ENCODE measurements around the gene SENP1. TPM values are rescaled to one million over a fixed set of nuclear protein-coding genes. Genes with fewer than 3 reads are reported as not detected.
A peak's percentile ranks its signal among the peaks of the same experiment; 100 is the strongest.

The SENP1 gene
- total RNA-seq, 4 donors from 2014 or later = 2.2 to 20.3 (median 10.5) TPM

- Histone ChIP-seq H3K36me3 (peaks cover 0 to 4% (median 0%) of the 10 kb centered on the region in 4 donors), H3K4me1 (peaks cover 6 to 17% (median 12%) of the 10 kb centered on the region in 4 donors), H3K9me3 (no peaks in the 10 kb centered on the region), H3K4me3 (no peak overlapping the region), H3K27me3 (no peaks in the 10 kb centered on the region), H3K27ac (no peak overlapping the region)
- DNase-seq = no peak
- 84 to 93% methylated on average over 3 to 4 of the region's 4 CpGs for WGBS, 2 donors (ENCODE audit: low coverage in 1 of 2)
- TF ChIP-seq POLR2A (IDR thresholded peaks at IDR 0.05) = no peak
- TF ChIP-seq POLR2AphosphoS5 (IDR thresholded peaks at IDR 0.05) = no peak
- no peak for TF ChIP-seq EP300 (IDR thresholded peaks at IDR 0.05; ENCODE audit: low read depth)
- intact Hi-C loops (cut with DNase I; ENCODE audit: low total_unique reads) = no loop called here
- in situ Hi-C loops (cut with MboI; ENCODE audit: low pct_ligation_motif_present in 1 of 4, low pct_unique_long_range_greater_than_20kb in 1 of 4, low sequenced_read_pairs in 3 of 4) = no loop called here
Measured at GRCh38 chr12:48123169-48123568, 17.3 kb upstream of the SENP1 start.

GRCh38 chr12:48122065-48122834, 16.4 kb upstream of the SENP1 start:
- TF ChIP-seq POLR2A (IDR thresholded peaks at IDR 0.05) (no peak), CTCF (IDR thresholded peaks at IDR 0.05) (no peak), POLR2AphosphoS5 (IDR thresholded peaks at IDR 0.05) (no peak), EP300 (IDR thresholded peaks at IDR 0.05; ENCODE audit: low read depth) (no peak)
- Histone ChIP-seq H3K4me1 (peaks cover 6 to 17% (median 12%) of the 10 kb centered on the region in 4 donors), H3K9me3 (no peaks in the 10 kb centered on the region), H3K4me3 (no peak overlapping the region), H3K27ac (no peak overlapping the region), H3K27me3 (no peaks in the 10 kb centered on the region), H3K36me3 (no peaks in the 10 kb centered on the region)
- no peak for DNase-seq
- intact Hi-C loops (cut with DNase I; ENCODE audit: low total_unique reads) (no loop called here), in situ Hi-C loops (cut with MboI; ENCODE audit: low pct_ligation_motif_present in 1 of 4, low pct_unique_long_range_greater_than_20kb in 1 of 4, low sequenced_read_pairs in 3 of 4) (no loop called here)
- WGBS, 2 donors (ENCODE audit: low coverage in 1 of 2) = 57 to 83% methylated on average over 1 to 2 of the region's 2 CpGs

- H3K4me1 ChIP-seq = peaks cover 6 to 17% (median 12%) of the 10 kb centered on the region in 4 donors
- intact Hi-C loops (cut with DNase I; ENCODE audit: low total_unique reads) = no loop called here
- no peak overlapping the region for H3K4me3 ChIP-seq
- in situ Hi-C loops (cut with MboI; ENCODE audit: low pct_ligation_motif_present in 1 of 4, low pct_unique_long_range_greater_than_20kb in 1 of 4, low sequenced_read_pairs in 3 of 4) = no loop called here
- H3K9me3 ChIP-seq = no peaks in the 10 kb centered on the region
- DNase-seq = no peak
- H3K27me3 ChIP-seq = no peaks in the 10 kb centered on the region
- H3K27ac ChIP-seq = no peak overlapping the region
- no peaks in the 10 kb centered on the region for H3K36me3 ChIP-seq
- WGBS, 2 donors (ENCODE audit: low coverage in 1 of 2) = 94% methylated on average over 1 of the region's 1 CpG; no CpG with 5 or more reads in 1 of the 2 donors
- TF ChIP-seq POLR2AphosphoS5 (IDR thresholded peaks at IDR 0.05) = no peak
- no peak for TF ChIP-seq POLR2A (IDR thresholded peaks at IDR 0.05)
- TF ChIP-seq EP300 (IDR thresholded peaks at IDR 0.05; ENCODE audit: low read depth) = no peak
- no peak for TF ChIP-seq CTCF (IDR thresholded peaks at IDR 0.05)
Measured at GRCh38 chr12:48121522-48121921, 15.6 kb upstream of the SENP1 start.

- H3K4me3 ChIP-seq = peak overlapping the region; percentile 57 to 76 (median 70)
- H3K36me3 ChIP-seq = no peaks in the 10 kb centered on the region
- WGBS, 2 donors (ENCODE audit: low coverage in 1 of 2) = 6% methylated on average over 5 of the region's 5 CpGs
- in situ Hi-C loops (cut with MboI; ENCODE audit: low pct_ligation_motif_present in 1 of 4, low pct_unique_long_range_greater_than_20kb in 1 of 4, low sequenced_read_pairs in 3 of 4) = no loop called here
- H3K9me3 ChIP-seq = no peaks in the 10 kb centered on the region
- TF ChIP-seq EP300 (IDR thresholded peaks at IDR 0.05; ENCODE audit: low read depth) = no peak
- TF ChIP-seq POLR2AphosphoS5 (IDR thresholded peaks at IDR 0.05) = no peak
- no peak for TF ChIP-seq CTCF (IDR thresholded peaks at IDR 0.05)
- no peak for TF ChIP-seq POLR2A (IDR thresholded peaks at IDR 0.05)
- peak overlapping the region; percentile 73 to 84 (median 78) for H3K27ac ChIP-seq
- intact Hi-C loops (cut with DNase I; ENCODE audit: low total_unique reads) = no loop called here
- peaks cover 6 to 17% (median 12%) of the 10 kb centered on the region in 4 donors for H3K4me1 ChIP-seq
- DNase-seq = no peak
- H3K27me3 ChIP-seq = no peaks in the 10 kb centered on the region
Measured at GRCh38 chr12:48119834-48120195, 13.9 kb upstream of the SENP1 start.
